Erythroblast (primary cell): ENCODE data around the gene SLC17A7.

Experiments
- GATA1 ChIP-seq: IDR thresholded peaks from 2 replicates; pipeline ENCODE4 v1.6.1; 2011; ENCODE audit warnings: low read depth, mild to moderate bottlenecking, control low read depth, low read length, moderate library complexity
- POLR2A ChIP-seq: IDR thresholded peaks from 2 replicates; pipeline ENCODE4 v1.6.1; 2011; ENCODE audit warnings: mild to moderate bottlenecking, low read length

GRCh38 chr19:49442354-49442753 is 1.0 kb upstream of the SLC17A7 start:
- TF ChIP-seq POLR2A (no peak), GATA1 (no peak)
